ENCODE results near the gene TMEM9B. TPM values are rescaled to one million over a fixed set of nuclear protein-coding genes. Genes with fewer than 3 reads are reported as not detected.

Gene TMEM9B
- total and polyA plus RNA-seq, 2 experiments from 2014 or later: 10.4 to 12.9 TPM

- no peak overlapping the region for H3K4me2 ChIP-seq
- DNase-seq (ENCODE audit: low spot score): no peak
- H3K27me3 Mint-ChIP-seq (ENCODE audit: insufficient read depth, low read depth, poor library complexity): peaks cover 34% of the 10 kb centered on the region
Measured at GRCh38 chr11:9001736-9002135, 37.5 kb upstream of the TMEM9B start.

More at GRCh38 chr11:9001736-9002135, 37.5 kb upstream of the TMEM9B start:
- Histone ChIP-seq H3K9me2 (ENCODE audit: insufficient read depth) (no peaks in the 10 kb centered on the region), H3K4me1 (ENCODE audit: insufficient read depth) (peaks cover 11% of the 10 kb centered on the region), H3F3A (replicated peaks; ENCODE audit: low read depth) (peaks cover 6% of the 10 kb centered on the region), H3K27ac (ENCODE audit: low read depth) (no peak overlapping the region), H3K79me2 (replicated peaks; ENCODE audit: insufficient read depth) (no peaks in the 10 kb centered on the region; the same call in 1 of the 2 replicates), H3K4me3 (no peak overlapping the region), H3K36me3 (ENCODE audit: insufficient read depth) (no peaks in the 10 kb centered on the region), H4K20me1 (replicated peaks; ENCODE audit: insufficient read depth) (peaks cover 4% of the 10 kb centered on the region; the same call in 1 of the 2 replicates), H3K27me3 (ENCODE audit: insufficient read depth) (peaks cover 60% of the 10 kb centered on the region), H2AFZ (no peak overlapping the region)
- H3K9me3 Mint-ChIP-seq: no peaks in the 10 kb centered on the region
- H3K27ac Mint-ChIP-seq: no peak overlapping the region
- no peak overlapping the region for H3K4me3 Mint-ChIP-seq
- ATAC-seq: no peak
- peaks cover 14% of the 10 kb centered on the region; the same call in 2 of the 3 replicates for H3K4me1 Mint-ChIP-seq
- no peaks in the 10 kb centered on the region for H3K36me3 Mint-ChIP-seq (ENCODE audit: low read depth)
- TF ChIP-seq EZH2phosphoT487 (IDR thresholded peaks at IDR 0.05; ENCODE audit: unreplicated experiment): no peak
- TF ChIP-seq, protein P1, sequence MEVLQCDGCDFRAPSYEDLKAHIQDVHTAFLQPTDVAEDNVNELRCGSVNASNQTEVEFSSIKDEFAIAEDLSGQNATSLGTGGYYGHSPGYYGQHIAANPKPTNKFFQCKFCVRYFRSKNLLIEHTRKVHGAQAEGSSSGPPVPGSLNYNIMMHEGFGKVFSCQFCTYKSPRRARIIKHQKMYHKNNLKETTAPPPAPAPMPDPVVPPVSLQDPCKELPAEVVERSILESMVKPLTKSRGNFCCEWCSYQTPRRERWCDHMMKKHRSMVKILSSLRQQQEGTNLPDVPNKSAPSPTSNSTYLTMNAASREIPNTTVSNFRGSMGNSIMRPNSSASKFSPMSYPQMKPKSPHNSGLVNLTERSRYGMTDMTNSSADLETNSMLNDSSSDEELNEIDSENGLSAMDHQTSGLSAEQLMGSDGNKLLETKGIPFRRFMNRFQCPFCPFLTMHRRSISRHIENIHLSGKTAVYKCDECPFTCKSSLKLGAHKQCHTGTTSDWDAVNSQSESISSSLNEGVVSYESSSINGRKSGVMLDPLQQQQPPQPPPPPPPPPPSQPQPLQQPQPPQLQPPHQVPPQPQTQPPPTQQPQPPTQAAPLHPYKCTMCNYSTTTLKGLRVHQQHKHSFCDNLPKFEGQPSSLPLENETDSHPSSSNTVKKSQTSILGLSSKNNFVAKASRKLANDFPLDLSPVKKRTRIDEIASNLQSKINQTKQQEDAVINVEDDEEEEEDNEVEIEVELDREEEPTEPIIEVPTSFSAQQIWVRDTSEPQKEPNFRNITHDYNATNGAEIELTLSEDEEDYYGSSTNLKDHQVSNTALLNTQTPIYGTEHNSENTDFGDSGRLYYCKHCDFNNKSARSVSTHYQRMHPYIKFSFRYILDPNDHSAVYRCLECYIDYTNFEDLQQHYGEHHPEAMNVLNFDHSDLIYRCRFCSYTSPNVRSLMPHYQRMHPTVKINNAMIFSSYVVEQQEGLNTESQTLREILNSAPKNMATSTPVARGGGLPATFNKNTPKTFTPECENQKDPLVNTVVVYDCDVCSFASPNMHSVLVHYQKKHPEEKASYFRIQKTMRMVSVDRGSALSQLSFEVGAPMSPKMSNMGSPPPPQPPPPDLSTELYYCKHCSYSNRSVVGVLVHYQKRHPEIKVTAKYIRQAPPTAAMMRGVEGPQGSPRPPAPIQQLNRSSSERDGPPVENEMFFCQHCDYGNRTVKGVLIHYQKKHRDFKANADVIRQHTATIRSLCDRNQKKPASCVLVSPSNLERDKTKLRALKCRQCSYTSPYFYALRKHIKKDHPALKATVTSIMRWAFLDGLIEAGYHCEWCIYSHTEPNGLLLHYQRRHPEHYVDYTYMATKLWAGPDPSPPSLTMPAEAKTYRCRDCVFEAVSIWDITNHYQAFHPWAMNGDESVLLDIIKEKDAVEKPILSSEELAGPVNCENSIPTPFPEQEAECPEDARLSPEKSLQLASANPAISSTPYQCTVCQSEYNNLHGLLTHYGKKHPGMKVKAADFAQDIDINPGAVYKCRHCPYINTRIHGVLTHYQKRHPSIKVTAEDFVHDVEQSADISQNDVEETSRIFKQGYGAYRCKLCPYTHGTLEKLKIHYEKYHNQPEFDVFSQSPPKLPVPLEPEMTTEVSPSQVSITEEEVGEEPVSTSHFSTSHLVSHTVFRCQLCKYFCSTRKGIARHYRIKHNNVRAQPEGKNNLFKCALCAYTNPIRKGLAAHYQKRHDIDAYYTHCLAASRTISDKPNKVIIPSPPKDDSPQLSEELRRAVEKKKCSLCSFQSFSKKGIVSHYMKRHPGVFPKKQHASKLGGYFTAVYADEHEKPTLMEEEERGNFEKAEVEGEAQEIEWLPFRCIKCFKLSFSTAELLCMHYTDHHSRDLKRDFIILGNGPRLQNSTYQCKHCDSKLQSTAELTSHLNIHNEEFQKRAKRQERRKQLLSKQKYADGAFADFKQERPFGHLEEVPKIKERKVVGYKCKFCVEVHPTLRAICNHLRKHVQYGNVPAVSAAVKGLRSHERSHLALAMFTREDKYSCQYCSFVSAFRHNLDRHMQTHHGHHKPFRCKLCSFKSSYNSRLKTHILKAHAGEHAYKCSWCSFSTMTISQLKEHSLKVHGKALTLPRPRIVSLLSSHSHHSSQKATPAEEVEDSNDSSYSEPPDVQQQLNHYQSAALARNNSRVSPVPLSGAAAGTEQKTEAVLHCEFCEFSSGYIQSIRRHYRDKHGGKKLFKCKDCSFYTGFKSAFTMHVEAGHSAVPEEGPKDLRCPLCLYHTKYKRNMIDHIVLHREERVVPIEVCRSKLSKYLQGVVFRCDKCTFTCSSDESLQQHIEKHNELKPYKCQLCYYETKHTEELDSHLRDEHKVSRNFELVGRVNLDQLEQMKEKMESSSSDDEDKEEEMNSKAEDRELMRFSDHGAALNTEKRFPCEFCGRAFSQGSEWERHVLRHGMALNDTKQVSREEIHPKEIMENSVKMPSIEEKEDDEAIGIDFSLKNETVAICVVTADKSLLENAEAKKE (CRISPR knock-in tag; IDR thresholded peaks at IDR 0.05): no peak

All from GM23338 (cell line).